Measurements from ENCODE around the gene LIPT2.

Gene LIPT2

DNA sequence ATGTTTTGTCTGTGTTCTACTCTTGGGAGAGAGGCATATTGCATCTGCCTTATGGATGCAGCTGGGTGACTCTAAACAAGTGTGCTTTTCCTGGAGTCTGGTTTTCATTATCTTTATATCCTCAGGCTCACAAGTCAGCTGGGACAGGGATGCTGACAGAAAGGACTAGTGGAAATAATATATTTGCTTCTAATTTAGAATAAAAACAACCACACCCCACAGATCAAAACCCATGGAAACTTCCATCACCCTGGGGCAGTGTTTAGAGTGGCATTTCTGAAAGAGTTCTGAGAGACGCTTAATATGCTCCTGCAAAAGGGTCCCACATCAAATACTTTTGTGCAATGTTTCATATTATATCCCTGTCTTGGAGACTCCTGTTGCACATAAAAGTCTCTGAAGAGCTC, 47.0 kb downstream of the LIPT2 start:
- Mint-ChIP-seq H3K9me3 (no peaks in the 10 kb centered on the region), H3K4me3 (no peak overlapping the region), H3K4me1 (peaks cover 38% of the 10 kb centered on the region), H3K27me3 (ENCODE audit: low read depth, poor library complexity) (peaks cover 19% of the 10 kb centered on the region), H3K27ac (no peak overlapping the region), H3K36me3 (ENCODE audit: low read depth) (no peaks in the 10 kb centered on the region)
- TF ChIP-seq, protein P1, sequence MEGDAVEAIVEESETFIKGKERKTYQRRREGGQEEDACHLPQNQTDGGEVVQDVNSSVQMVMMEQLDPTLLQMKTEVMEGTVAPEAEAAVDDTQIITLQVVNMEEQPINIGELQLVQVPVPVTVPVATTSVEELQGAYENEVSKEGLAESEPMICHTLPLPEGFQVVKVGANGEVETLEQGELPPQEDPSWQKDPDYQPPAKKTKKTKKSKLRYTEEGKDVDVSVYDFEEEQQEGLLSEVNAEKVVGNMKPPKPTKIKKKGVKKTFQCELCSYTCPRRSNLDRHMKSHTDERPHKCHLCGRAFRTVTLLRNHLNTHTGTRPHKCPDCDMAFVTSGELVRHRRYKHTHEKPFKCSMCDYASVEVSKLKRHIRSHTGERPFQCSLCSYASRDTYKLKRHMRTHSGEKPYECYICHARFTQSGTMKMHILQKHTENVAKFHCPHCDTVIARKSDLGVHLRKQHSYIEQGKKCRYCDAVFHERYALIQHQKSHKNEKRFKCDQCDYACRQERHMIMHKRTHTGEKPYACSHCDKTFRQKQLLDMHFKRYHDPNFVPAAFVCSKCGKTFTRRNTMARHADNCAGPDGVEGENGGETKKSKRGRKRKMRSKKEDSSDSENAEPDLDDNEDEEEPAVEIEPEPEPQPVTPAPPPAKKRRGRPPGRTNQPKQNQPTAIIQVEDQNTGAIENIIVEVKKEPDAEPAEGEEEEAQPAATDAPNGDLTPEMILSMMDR (IDR thresholded peaks at IDR 0.05) = no peak
- DNase-seq = no peak

DNA sequence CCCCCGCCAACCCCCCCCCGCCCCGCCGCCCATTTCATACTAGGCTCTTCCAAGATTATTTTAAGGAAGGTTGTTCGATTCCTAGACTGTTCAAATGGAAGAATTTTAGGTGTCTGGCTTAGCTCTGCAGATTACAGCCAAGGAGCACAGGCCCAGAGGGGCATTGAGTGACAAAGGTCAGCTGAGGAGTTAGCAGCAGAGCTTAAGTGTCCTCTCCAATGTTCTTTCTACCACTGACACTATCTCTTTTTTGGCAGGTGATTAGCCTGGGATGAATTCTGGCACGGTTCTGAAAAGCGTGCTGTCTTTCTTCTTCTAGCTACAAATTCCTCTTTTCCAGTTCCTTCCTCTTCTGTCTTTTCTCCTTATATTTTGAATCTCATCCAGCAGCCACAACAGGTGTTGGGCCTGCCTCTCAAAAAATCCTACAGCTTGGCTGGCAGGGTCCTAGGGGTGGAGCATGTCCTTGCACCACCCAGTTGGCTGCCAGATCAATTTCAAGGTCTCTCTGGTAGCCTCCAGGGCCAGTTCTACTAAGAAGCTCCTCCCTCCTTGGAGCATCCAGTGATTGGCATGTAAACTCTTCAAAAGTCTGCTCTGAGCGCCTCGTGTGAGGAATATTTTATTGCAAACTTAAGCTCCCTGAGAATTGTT, 49.2 kb downstream of the LIPT2 start:
- peak overlapping the region; percentile 93 for H3K27ac Mint-ChIP-seq
- TF ChIP-seq, protein P1 (IDR thresholded peaks at IDR 0.05) = no peak
- peaks cover 33% of the 10 kb centered on the region for H3K4me1 Mint-ChIP-seq
- H3K27me3 Mint-ChIP-seq (ENCODE audit: low read depth, poor library complexity) = peaks cover 19% of the 10 kb centered on the region
- H3K4me3 Mint-ChIP-seq = peak overlapping the region; percentile 46
- no peaks in the 10 kb centered on the region for H3K9me3 Mint-ChIP-seq
- H3K36me3 Mint-ChIP-seq (ENCODE audit: low read depth) = no peaks in the 10 kb centered on the region
- no peak for DNase-seq

DNA sequence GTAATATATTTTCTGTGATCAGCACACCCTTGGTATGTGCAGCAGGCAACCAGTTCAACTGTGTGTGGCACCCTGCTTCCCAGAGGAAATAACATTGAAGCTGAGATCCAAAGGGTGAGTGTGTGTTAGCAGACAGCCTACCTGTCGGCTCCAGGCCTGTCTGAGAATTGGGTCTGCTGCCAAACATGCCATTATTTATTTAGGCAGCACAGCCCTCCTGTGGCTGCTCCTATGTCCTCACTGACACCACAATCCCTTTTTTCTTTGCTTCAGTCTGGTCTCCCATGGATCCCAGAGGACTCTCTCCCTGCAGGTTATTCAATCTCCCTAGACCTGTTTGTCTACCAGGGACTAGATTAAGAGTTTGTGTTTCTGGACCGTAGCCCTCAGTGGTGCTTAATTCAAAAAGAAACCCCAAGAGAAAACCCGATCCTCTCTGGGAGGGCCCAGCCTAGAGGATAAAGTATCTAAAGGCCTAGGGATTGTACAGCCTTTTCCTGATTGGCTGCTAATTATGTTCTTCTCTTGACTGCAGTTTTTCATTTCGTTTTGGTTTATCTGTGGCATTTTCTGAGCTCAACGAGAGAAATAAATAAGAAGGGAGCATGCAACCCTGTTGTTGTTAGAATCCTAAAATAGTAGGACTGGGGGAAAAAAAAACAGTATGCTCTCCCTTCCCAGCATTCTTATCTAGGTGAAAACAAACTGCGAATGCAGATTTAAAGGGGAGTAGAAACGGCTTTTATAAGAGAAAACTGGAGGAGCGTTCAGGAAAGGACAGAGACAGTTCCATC, 50.3 kb downstream of the LIPT2 start:
- peaks cover 33% of the 10 kb centered on the region for H3K4me1 Mint-ChIP-seq
- H3K36me3 Mint-ChIP-seq (ENCODE audit: low read depth) = no peaks in the 10 kb centered on the region
- H3K9me3 Mint-ChIP-seq = no peaks in the 10 kb centered on the region
- TF ChIP-seq, protein P1 (IDR thresholded peaks at IDR 0.05) = no peak
- no peak for DNase-seq
- peaks cover 16% of the 10 kb centered on the region for H3K27me3 Mint-ChIP-seq (ENCODE audit: low read depth, poor library complexity)
- H3K4me3 Mint-ChIP-seq = peak overlapping the region; percentile 31
- peak overlapping the region; percentile 94 for H3K27ac Mint-ChIP-seq

DNA sequence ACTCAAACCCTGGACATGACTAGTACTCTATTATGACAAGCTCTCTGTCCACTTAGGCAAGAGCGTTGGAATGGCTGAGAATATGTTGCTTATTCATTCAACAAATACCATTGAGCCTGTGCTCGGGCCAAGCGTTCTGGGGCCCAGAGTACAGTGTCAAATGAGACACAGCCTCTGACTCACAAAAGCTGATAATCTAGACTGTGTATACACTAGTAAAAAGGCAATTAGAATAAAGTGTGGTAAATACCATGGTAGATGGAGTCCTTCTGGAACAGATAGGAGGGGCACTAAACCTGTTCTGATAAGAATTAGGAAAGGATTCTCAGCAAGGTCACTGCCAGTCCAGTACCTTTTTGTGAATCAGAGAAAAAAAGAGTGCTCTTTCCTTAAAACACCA, 50.9 kb downstream of the LIPT2 start:
- H3K27me3 Mint-ChIP-seq (ENCODE audit: low read depth, poor library complexity) = peaks cover 16% of the 10 kb centered on the region
- no peaks in the 10 kb centered on the region for H3K36me3 Mint-ChIP-seq (ENCODE audit: low read depth)
- H3K27ac Mint-ChIP-seq = no peak overlapping the region
- no peak for DNase-seq
- no peak overlapping the region for H3K4me3 Mint-ChIP-seq
- H3K4me1 Mint-ChIP-seq = peaks cover 33% of the 10 kb centered on the region
- TF ChIP-seq, protein P1 (IDR thresholded peaks at IDR 0.05) = no peak
- H3K9me3 Mint-ChIP-seq = no peaks in the 10 kb centered on the region

Data from nephron progenitor cell (in vitro differentiated cells).